RWPE2 (cell line): ENCODE data around the gene OTOR.

Experiments
- ATAC-seq: fragments of 200-7000 bp; cut with Tn5 transposase; 3 replicates; pipeline ENCODE4 v1.9.1; 2021; ENCODE audit warnings: low read depth
- DNase-seq: peaks from one replicate; pipeline ENCODE4 v3.0.0-alpha.2; 2020; ENCODE audit warnings: low spot score
- H3K27ac ChIP-seq: fragments of 450-650 bp; 2 replicates; pipeline ENCODE4 v1.5.1; 2017; ENCODE audit warnings: mild to moderate bottlenecking; ENCODE audit not compliant: poor library complexity, severe bottlenecking
- H3K27me3 ChIP-seq: fragments of 250-450 bp; sonication (Bioruptor Pico); 2 replicates; pipeline ENCODE4 v1.5.1; 2021; ENCODE audit warnings: mild to moderate bottlenecking, moderate library complexity; ENCODE audit not compliant: insufficient read depth, poor library complexity, severe bottlenecking
- H3K36me3 ChIP-seq: fragments of 250-450 bp; sonication (Bioruptor Pico); 2 replicates; pipeline ENCODE4 v1.5.1; 2020; ENCODE audit warnings: low read depth, mild to moderate bottlenecking, moderate library complexity
- H3K4me1 ChIP-seq: fragments of 250-450 bp; sonication (Bioruptor Pico); 2 replicates; pipeline ENCODE4 v1.5.1; 2021; ENCODE audit warnings: mild to moderate bottlenecking, moderate library complexity; ENCODE audit not compliant: insufficient read depth, poor library complexity, severe bottlenecking
- H3K4me3 ChIP-seq: fragments of 250-450 bp; sonication (Bioruptor Pico); 2 replicates; pipeline ENCODE4 v1.5.1; 2021; ENCODE audit warnings: mild to moderate bottlenecking, moderate library complexity; ENCODE audit not compliant: severe bottlenecking
- H3K9me3 ChIP-seq: fragments of 250-450 bp; sonication (Bioruptor Pico); 2 replicates; pipeline ENCODE4 v1.5.1; 2021; ENCODE audit warnings: mild to moderate bottlenecking, moderate library complexity; ENCODE audit not compliant: severe bottlenecking
- CTCF ChIP-seq: fragments of 450-650 bp; IDR thresholded peaks from one replicate; pipeline ENCODE4 v1.5.1; 2017; ENCODE audit warnings: mild to moderate bottlenecking, moderate library complexity; ENCODE audit not compliant: poor library complexity, severe bottlenecking

OTOR gene

GRCh38 chr20:16729565-16730460 lies 18.3 kb upstream of the OTOR start, which contains the start of gene SNRPB2:
Gene SNRPB2, plus strand, starts transcription at chr20:16730026. Its CDS starts 1,677 bp downstream, at chr20:16731703.
- ATAC-seq, result peak; percentile 96
- peaks cover 7% of the 10 kb centered on the region for H3K4me1 ChIP-seq
- H3K4me3 ChIP-seq, result peak within 1 kb of the TSS; percentile 70
- peak within 1 kb of the TSS; percentile 30 for H3K27ac ChIP-seq
- TF ChIP-seq CTCF, result no peak
- H3K9me3 ChIP-seq, result no peaks in the 10 kb centered on the region
- peak; percentile 95 for DNase-seq
- H3K36me3 ChIP-seq, result peaks cover 36% of the 10 kb centered on the region
- H3K27me3 ChIP-seq, result no peaks in the 10 kb centered on the region

DNA sequence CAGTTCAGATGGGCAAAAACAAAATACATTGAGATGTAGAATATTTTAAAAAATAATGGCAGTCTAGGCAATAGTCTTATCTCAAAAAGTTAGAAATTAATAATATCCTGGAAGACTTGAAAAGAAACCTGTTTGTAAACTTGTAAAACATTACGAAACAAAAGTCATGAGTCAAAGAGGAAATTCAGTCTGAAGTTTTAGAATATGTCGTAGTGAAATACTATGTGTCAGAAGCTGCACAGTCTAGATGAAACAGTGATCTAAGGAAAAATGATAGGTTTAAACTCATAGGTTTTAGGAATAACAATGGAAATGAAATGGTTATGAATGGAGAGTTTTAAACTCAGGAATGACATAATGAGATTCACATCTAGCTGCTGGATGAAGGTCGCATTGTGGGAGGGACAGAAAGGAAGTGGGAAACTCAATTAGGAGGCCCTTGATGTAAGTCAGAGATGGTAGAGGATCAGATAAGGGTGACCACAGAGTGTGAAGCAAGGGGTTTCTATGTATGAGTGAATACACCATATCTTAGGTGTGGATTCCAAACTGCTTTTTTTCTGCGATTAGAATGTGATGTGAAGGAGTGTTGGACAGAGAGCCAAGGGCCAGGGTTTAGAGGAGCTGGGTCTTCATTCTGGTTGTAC lies 15.5 kb upstream of the OTOR start:
- no peaks in the 10 kb centered on the region for H3K27me3 ChIP-seq
- DNase-seq, result no peak
- ATAC-seq, result no peak
- H3K27ac ChIP-seq, result no peak overlapping the region
- H3K4me1 ChIP-seq, result peaks cover 7% of the 10 kb centered on the region
- no peak for TF ChIP-seq CTCF
- no peaks in the 10 kb centered on the region for H3K9me3 ChIP-seq
- H3K36me3 ChIP-seq, result peaks cover 64% of the 10 kb centered on the region
- H3K4me3 ChIP-seq, result no peak overlapping the region

DNA sequence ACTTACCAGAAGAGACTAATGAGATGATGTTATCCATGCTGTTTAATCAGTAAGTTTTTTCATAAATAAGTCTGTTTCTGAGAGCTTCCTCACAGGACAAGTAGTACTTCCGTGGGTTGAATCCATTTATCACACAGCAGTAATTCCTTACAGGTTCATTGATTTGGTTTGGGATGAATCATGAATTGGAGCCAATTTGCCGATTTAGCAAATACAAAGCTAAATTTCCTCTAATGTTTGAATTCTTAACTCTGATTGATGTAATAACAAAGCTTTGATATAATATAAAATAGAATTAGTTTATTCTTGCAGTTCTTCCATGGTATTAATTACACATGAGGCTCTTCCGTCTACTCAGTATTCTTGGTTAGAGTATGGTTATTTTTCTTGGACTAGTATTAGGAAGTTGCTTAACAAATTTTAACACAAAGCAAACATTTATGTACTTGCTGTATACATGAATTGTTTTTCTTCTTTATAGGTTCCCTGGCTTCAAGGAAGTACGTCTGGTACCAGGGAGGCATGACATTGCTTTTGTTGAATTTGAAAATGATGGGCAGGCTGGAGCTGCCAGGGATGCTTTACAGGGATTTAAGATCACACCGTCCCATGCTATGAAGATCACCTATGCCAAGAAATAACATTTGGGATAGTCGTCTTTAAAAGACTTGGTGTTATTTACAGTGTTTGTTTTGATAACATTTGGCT lies 7.6 kb upstream of the OTOR start:
- Histone ChIP-seq H3K27me3 (no peaks in the 10 kb centered on the region), H3K9me3 (no peaks in the 10 kb centered on the region), H3K4me3 (no peak overlapping the region), H3K27ac (no peak overlapping the region), H3K36me3 (peaks cover 54% of the 10 kb centered on the region), H3K4me1 (no peaks in the 10 kb centered on the region)
- no peak for DNase-seq
- no peak for TF ChIP-seq CTCF
- ATAC-seq, result no peak

DNA sequence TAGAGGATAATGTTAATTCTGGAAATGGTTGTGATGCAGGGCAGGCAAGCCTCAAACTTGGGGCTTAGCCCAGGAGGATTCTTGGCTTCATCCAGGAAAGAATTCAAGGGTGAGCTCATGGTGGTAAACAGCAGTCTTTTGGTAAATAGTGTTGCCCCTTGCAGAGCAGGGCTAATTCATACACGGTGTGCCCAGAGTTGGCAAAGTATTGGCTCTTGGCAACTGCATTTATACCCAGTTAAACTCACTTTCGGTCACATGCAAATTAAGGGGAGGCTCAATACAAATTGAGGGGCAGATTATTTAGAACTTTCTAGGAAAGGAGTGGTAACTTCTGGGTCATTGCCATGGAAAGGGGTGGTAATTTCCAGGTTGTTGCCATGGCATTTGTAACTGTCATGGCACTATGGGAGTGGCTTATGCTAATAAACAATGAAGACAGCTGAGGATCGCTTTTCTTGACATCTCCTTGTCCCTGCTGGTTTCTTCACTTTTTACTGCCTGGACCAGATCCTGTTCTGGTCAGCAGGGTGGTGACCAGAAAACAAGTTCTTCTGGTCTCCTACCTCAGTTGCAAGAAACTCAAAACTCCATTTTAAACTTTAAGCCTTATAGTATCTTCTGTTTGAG lies 3.9 kb upstream of the OTOR start:
- ATAC-seq (no peak), DNase-seq (no peak)
- H3K27ac ChIP-seq, result no peak overlapping the region
- no peak overlapping the region for H3K4me3 ChIP-seq
- peaks cover 24% of the 10 kb centered on the region for H3K36me3 ChIP-seq
- H3K27me3 ChIP-seq, result peaks cover 6% of the 10 kb centered on the region
- H3K4me1 ChIP-seq, result no peaks in the 10 kb centered on the region
- no peaks in the 10 kb centered on the region for H3K9me3 ChIP-seq
- no peak for TF ChIP-seq CTCF
